Stimulated activated CD8-positive, alpha-beta memory T cell treated with anti-CD3 and anti-CD28 coated beads, Interleukin-15, amount 100 ng/mL, for 48 hours (primary cell): Measurements from ENCODE around the gene PRKAR2B.
A peak's percentile ranks its signal among the peaks of the same experiment; 100 is the strongest.

Experiments
- DNase-seq, 2 donors: peaks; one replicate each; pipeline ENCODE4 v3.0.0-alpha.2; 2020; ENCODE audit warnings: low read depth in 2 of 2

Gene PRKAR2B

DNA sequence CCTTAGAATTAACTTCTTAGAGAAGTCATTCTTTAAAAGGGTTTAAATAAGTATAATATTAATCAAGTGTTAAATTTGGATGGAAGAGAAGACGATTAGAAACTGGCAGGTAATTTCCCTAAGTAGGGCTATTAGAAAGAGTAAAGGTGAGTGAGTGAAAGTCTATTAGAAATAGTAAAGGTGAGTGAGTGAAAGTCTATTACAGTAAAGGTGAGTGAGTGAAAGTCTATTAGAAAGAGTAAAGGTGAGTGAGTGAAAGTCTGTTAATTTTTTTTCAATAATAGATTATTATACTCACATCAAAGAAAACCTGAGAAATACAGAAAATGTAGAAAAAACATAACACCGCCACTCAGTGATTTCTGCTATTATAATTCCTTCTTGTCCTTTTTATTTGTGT lies 113.5 kb downstream of the PRKAR2B start:
- DNase-seq = no peak

DNA sequence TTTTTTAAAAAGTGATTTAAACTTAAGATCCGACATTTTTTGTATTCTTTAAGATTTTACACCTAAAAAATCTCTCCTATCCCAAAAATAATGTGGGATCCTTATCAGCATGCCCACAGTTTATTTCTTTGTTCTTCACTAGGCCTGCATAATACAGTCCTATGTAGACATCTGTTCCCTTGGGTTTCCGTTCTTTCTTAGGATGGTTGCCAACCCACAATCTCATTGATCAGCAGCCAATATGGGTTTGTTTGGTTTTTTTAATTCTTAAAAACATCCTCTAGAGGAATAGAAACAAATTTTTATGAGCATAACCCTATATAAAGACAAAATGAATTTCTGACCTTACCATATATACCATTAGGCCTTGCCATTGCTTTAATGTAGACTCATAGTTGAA lies 115.9 kb downstream of the PRKAR2B start:
- no peak for DNase-seq

DNA sequence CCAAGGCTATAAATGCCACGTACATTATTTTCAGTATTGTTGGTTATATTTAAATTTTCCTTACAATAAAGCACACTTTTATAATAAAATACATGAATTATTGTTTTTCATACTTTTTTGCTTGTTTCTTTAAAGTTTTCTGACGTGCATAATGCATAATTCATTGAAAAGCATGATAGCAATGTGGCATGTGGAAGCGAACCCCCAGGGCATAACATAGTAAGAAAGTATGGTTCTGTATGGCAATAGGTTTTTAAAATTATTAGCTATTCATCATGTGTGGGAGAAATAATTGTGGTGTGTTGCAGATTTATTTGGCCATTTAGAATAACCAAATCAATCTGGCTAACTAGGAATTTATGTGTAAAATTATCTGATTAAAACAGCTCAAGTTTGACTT lies 116.9 kb downstream of the PRKAR2B start:
- DNase-seq = no peak

DNA sequence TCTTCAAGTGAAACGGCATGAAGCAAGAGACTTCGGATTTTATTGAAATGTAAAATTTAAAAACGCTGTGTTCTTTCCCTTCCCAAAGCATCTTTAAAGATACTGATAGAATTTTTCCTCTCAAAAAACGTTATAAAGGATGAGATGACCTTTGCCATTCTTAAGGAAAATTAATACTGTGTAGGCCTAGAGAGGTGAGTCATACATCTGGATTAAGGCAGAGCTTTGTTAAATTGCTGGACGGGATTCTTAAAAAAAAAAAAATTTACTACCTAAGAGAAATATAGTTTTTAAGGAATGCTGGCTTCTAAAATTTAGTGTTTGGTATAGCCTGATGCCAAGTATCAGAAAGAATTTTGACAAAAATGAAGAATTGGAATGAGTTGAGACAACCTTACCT lies 118.0 kb downstream of the PRKAR2B start:
- DNase-seq = no peak

DNA sequence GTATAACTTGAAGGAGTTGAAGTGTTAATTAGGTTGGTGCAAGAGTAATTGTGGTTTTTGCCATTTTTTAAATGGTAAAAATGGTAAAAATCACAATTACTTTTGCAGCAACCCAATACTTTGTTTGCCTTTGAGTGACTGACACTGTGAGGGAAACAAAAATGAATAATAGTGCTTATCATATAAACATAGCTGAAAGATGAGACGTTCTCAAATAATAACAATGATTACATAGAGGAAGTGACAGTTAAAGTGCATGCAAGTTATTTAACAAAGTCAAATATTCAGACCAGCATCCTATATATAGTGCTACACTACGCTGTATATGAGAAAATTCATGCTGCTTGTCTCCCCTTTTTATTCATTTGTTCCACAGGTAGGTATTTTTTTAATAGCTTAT lies 119.6 kb downstream of the PRKAR2B start:
- DNase-seq = no peak

DNA sequence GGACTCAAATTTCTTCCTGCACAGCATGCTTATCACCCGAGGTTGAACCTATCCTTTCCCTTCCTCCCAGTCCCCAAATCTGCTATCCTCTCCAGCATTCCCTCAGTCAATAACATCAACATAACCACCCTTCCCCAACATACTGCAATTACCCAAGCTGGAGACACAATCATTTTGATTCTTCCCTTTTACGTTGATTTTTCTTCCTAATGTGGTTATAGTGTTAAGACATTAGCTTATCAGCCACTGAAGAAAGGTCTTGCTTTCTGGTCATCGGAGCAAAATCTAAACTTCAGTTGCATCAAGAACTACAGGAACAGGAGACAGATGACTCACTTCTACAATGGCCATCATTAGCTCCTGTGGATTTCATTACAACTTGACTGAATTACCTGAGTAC lies 120.8 kb downstream of the PRKAR2B start:
- no peak for DNase-seq

DNA sequence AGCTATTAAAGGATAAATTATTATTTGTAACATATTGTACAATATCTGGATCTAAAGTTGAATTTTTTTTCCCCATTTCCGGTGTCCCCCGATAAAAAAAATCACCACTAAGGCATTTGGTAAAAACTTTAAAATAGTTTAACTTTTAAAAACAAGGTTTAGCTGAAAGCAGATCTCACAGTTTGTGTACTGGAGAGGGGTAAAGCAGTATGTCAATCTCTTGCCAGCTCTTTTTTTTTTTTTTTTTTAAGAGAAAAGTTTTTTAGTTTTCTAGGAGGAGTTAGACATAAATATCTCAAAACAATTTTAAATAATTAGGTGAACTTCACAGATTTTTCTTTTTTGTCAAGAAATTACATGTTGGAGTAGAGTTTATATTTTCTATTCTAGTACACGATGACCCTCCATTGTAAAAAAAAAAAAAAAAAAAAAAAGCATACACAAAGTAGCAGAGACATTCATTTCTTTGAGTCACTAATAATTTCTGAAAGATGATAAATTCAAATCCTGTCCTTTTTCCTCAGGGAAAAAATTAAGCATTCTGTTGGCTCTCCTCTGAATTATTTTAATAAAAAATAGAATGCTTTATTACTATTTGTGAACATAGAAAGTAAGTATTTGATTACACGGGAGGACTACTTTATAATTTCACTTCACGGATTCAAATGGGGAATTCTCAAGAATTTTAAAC lies 122.4 kb downstream of the PRKAR2B start:
- DNase-seq = no peak

DNA sequence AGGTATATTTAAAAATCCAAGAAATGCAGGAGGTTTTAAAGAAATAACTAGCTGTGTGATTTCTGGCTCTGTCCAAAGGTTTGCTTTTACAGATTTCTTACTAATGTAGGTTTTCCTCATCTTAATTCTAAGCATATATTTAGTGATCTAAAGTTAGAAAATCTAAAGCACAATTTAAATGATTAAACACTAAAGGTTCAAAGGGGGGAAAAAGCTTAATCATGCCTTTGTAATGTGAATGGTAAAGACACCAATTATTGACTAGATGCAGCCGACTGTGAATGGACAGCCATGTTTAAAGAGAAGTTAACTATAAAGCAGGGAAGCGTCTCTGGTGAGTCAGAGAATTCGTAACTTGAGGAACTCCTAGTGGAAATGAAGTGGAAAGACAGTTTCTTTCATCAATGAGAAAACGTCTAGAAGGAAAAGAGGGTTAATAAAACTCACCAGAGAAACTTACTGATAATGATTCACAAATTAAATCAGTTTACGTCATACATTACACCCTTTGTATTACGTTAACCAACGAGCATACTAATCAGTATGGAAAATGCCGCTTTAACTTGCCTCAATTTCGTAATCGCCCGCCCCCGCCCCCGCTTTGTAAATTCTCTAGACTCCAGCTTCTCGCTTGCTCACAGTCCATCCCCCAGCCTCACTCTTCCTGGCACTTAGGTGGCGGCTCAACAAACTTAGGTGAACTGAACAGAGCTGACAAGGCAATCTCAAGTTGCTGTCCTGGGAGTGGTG lies 123.2 kb downstream of the PRKAR2B start:
- peak in 1 of 2 donors; percentile 48 for DNase-seq

DNA sequence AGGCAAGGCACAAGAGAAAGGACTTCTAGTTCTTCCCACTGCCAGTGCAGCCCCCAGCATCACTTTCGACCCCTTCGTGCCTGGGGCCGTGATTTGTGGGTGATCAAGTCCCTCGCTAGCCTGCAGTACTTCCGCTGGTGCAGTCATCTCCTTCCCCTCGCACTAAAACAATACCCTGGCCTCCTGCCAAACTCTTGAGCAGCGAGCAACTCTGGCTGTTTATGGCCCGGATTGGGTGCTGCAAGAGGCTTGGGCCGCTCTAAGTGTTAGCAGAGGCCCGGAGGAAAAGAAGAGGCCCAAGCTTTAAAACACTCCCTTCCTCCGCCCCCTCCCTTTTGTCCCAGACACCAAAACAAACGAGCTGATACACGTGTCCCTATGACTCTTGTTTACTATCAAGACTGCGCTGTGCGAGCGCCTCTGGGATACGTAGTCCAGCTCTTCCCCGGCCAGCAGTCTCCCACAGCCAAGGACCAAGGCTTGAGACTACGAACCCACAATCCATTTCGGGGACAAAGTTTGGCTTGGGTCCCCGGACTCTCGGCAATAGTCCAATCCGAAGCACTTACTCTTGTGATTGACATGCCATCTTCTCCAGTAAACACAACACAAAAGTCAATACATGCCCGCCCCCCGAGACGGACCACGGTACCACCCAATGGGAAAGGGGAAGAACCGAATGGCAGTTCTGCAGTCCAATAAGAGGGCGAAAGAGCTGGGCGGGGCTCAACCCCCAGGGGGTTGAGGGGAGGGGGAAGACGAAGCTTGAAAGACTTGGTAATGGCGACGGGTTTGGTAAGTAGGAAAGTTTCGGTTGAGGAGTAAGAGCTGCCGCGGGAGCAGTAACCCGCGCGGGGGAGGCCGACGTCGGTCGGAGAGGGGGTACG lies 124.0 kb downstream of the PRKAR2B start, which contains the start of gene HBP1:
Gene HBP1, plus strand, starts transcription at position 771 of the 887 bp plus-strand sequence. CDS start 10,891 bp downstream, outside the sequence.
- peak; percentile 93 to 94 for DNase-seq

DNA sequence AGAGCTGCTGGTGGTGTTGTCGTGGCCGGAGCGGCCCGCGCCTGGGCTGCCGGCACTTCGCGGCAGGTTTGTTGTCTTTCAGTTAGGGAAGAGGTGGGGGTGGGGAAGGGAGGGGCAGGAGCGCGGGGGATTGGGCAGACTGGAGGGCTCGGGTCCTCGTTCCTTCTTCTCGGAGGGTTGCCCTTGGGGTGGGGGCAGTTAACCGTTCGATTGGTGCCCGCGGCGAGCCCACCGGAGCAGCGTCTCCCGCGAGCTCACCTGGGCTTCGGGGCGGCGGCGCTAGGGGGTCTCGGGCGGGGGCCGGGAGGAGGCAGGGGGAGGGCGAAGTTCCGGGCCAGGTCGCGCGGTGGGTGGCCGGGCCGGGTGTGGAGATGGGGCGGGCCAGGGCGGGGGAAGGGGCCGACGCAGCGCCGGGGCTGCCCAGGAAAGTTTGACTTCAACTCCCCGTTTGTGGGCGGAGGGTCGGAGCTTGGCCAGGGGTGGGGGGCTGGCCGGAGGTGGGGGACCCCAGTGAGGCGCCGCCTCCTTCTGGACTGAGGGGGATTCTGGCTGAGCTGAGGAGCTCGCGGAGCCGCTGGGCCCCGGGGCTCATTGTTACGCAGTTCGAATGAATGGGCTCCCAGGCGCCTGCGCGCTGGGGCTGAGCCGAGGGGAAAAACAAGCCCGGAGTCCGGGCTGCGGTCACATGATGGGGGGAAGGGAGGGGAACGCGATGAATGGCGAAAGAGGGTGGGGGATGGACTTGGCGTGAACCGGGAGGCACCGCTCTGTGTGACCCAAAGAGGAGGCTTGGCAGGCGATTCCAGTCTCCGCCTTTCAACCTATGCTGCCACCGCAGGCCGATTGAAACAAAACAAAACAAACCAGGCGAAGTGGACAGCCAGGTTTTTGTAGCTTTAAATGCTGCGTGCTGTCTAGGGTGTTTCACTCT lies 124.9 kb downstream of the PRKAR2B start:
- peak; percentile 85 to 87 for DNase-seq

DNA sequence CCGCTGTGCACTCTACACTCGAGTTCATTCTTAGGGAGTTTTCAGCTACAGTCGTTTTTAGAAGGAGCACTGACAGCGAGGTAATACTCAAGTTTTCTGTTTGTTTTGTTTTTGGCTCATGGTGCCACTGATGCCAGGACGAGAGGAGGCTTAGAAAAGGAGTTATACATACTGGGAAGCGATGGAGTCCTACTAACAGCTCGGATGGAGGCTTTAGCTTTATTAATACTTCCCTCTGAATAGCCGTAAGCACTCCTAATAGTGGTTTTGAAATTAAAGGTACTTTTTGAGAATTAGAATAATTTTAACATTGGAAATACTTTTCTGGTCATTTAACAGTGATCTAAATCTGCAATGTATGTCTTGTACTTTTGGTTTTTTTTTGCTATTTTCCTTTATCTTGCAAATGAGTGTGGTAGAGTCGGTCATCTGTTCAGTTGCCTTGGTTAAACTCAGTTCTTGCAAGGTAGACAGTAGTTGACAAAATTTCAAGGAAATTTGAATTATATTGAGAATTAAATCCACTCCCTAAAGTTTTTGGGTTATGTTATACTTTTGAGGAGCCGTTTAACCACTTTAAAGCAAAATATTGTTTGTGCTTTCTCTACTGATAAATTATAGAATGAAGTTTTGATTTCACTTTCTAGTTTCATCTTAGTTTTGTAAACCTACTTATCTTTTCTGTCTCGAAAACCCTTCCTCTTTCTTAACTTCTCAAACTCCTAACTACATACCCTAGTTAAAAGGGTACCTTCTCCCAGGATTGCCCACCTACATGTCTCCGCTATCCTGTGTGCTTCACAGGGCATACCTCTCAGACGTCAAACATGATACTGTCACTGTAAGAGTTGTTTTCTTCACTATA lies 125.8 kb downstream of the PRKAR2B start:
- no peak for DNase-seq

DNA sequence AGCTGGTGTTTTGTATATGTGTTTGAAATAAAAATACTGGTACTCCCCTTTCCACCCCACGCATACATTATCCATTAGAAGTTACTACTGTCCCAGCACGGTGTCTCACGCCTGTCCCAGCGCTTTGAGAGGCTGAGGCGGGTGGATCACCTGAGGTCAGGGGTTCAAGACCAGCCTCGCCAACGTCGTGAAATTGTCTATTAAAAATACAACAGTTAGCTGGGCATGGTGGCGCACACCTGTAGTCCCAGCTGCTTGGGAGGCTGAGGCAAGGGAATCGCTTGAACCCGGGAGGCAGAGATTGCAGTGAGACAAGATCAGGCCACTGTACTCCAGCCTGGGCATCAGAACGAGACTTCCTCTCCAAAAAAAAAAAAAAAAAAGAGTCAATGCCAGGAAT lies 127.0 kb downstream of the PRKAR2B start:
- DNase-seq = no peak

DNA sequence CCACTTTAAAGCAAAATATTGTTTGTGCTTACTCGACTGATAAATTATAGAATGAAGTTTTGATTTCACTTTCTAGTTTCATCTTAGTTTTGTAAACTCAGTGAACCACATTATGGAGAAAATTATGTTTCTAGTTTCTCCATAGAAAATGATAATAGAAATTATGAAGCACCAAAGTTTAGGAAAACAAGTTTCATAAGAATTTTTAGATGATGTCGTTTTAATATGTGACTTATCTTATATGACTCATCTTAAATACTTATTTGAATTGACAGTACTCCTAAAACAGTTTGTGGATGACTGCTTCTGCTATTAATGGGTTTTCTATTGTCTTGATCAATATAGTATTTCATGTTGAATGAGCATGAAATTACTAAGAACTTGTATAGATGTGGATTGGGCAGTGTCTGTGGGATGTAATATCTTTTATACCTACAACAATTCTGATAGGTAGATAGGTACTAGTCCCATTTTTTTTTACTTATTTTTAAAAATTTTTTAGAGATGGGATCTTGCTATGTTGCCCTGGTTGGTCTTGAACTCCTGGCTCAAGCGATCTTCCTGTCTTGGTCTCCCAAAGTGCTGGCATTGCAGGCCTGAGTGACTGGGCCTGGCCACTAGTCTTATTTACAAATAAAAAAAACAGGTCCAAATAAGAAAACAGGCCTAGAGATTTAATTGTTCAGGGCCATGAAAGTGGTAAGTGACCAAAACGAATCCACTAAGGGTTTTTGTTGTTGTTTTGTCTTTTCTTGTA lies 127.9 kb downstream of the PRKAR2B start:
- no peak for DNase-seq

DNA sequence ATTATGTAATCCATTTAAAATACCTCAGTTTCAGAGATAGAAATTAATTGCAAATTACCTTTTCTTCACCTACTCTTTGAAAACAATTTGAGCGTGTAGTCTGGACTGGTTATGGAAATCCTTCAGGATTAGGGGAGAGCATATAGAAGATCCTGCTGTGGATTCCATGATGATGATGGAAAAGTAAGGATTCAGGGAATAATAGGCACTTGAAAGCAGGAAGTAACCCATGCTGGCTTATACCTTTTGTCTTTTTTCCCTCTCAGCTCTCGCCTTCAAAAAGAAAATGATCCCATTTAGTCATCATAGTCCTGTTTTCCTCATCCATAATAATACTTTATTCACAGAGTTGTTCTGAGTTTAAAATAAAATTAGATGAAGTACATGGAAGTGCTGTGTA lies 128.7 kb downstream of the PRKAR2B start:
- DNase-seq = no peak

DNA sequence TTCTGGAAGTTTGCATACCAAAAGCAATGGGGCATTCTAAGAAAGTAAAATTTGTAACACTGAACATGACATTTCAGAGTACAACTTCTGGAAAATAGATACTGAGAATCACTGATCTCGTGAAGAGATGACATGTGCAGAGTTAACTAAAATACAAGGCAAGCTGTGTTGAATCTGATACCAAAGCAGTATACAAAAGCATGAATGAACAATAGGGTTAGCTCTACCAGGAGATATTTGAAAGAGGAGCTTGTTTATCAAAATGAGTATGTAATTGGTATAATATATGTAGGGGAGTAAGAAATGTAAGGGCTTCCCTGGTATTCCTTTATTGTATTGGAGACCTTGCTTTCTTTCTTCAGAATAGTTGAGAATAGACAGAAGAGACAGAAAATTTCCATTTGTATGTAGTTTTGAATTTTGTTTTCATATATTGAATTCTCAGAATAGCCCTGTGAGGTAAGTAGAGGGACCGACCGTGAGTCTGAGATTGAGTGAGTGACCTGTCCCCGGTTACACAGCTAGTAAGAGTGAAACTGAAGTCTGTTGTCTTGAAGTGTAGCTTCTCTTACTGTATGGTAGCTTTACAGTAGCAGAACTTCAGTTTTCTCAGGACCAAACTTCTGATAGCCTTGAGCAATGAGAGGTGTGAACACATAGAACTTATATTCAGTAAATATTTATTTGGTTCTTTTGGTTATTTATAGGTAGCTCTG lies 129.3 kb downstream of the PRKAR2B start:
- no peak for DNase-seq

DNA sequence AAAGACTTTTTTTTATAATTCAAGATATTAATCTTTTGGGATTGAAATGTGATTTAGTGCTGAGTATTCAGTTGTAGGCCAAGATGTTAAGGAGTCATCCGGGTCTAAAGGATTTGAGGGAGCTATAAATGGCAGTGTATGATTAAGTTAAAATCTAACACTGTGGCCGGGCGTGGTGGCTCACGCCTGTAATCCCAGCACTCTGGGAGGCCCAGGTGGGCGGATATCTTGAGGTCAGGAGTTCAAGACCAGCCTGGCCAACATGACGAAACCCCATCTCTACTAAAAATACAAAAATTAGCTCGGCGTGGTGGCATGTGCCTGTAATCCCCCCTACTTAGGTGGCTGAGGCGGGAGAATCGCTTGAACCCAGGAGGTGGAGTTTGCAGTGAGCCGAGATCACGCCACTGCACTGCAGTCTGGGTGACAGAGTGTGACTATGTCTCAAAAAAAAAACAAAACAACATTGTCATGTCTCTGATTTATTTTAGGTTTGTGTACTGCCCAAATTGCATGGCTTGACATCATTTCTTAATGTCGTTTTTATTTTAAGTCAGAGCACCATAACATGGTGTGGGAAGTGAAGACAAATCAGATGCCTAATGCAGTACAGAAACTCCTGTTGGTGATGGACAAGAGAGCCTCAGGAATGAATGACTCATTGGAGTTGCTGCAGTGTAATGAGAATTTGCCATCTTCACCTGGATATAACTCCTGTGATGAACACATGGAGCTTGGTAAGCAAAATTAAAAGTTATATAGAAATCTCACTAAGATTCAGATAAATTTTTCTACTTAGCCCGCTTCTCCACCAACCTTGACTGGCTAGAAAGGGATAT lies 135.0 kb downstream of the PRKAR2B start:
- DNase-seq = no peak

DNA sequence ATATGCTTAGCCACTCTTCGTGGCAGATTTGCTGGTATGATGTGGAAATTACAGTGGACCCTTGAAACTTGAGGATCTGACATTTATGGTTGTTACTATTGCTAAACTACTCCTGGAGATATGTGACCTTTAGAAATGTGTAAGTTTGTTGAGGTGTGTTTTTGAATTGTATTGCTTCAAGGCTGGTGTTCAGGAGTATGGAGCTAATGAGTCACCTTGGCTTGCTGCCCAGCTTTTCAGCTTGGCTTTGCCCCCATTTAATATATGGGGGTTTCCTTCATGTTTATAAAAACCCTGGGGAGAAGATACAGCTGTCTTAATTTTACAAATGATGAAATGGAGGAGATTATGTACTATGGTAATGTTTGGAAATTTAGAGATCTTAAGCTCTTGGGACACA lies 135.9 kb downstream of the PRKAR2B start:
- peak; percentile 32 to 59 for DNase-seq

DNA sequence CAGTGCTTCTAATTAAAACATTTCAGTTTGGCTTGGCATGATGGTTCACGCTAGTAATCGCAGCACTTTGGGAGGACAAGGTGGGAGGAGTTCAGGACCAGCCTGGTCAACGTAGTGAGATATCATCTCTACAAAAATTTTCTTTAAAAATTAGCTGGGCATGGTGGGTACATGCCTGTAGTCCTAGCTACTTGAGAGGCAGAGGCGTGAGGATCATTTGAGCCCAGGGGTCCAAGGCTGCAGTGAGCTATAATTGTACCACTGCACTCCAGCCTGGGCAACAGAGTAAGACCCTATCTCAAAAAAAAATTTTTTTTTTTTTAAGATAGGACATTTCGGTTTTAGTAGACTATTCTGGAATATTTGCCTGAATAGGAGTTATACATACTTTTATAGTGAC lies 136.7 kb downstream of the PRKAR2B start:
- DNase-seq = no peak
